HepG2 (cell line): ENCODE results near the gene JPH4. TPM values are rescaled to one million over a fixed set of nuclear protein-coding genes. Genes with fewer than 3 reads are reported as not detected.

Experiments
- HOXA9 ChIP-seq: sonication (generic); formaldehyde crosslinking; IDR thresholded peaks from 2 replicates; pipeline ENCODE4 v1.8.1; 2022; ENCODE audit warnings: missing genetic modification reagents, mild to moderate bottlenecking, moderate library complexity, borderline replicate concordance
- ISL2 ChIP-seq: sonication (generic); formaldehyde crosslinking; IDR thresholded peaks from 2 replicates; pipeline ENCODE4 v1.5.0; 2020; ENCODE audit warnings: missing genetic modification reagents
- MXD4 ChIP-seq: IDR thresholded peaks from 2 replicates; pipeline ENCODE4 v1.6.1; 2016; ENCODE audit warnings: mild to moderate bottlenecking, missing biosample characterization, missing genetic modification reagents
- ZNF121 ChIP-seq: sonication (generic); formaldehyde crosslinking; IDR thresholded peaks from 2 replicates; pipeline ENCODE4 v1.5.0; 2020; ENCODE audit warnings: mild to moderate bottlenecking, missing genetic modification reagents
- ZNF552 ChIP-seq: sonication (generic); formaldehyde crosslinking; IDR thresholded peaks from 2 replicates; pipeline ENCODE4 v1.9.0; 2022; ENCODE audit warnings: missing genetic modification reagents, mild to moderate bottlenecking, borderline replicate concordance
- polyA plus RNA-seq, 8 experiments: library from polyadenylated mRNA; depleted of rRNA in 3 of 8; stranded (reverse) in 7 of 8; unstranded in 1 of 8; fragments of >200 nt; fragmentation: Illumina TruSeq in 4 of 8; extraction: Trizol in 4 of 8; gene quantifications; 2 replicates each; pipeline versions ENCODE4 v1.2.1 to v1.2.3, GENCODE V29; 2011 to 2016; ENCODE audit warnings: low read depth in 4 of 8, missing spikeins in 1 of 8, mixed read lengths in 1 of 8; ENCODE audit not compliant: insufficient read depth in 1 of 8
- total RNA-seq, 5 experiments: library from RNA; depleted of rRNA; stranded (reverse); fragments of >200 nt; fragmentation: Illumina TruSeq; extraction: Trizol; gene quantifications; 2 replicates each; pipeline ENCODE4 v1.2.3, GENCODE V29; 2016; ENCODE audit warnings: low read depth in 1 of 5
- TF ChIP-seq, protein P1 (sequence below): sonication (generic); formaldehyde crosslinking; IDR thresholded peaks from 2 replicates; pipeline ENCODE4 v1.4.0; 2020; ENCODE audit warnings: missing genetic modification reagents, mild to moderate bottlenecking, borderline replicate concordance
- TF ChIP-seq, protein P2 (sequence below): sonication (generic); formaldehyde crosslinking; IDR thresholded peaks from 2 replicates; pipeline ENCODE4 v1.4.0; 2020; ENCODE audit warnings: mild to moderate bottlenecking, missing genetic modification reagents
- TF ChIP-seq, protein P3 (sequence below): sonication (generic); formaldehyde crosslinking; IDR thresholded peaks from 2 replicates; pipeline ENCODE4 v1.8.1; 2022; ENCODE audit warnings: low read depth, mild to moderate bottlenecking, missing genetic modification reagents
- TF ChIP-seq, protein P4 (sequence below): IDR thresholded peaks from 2 replicates; pipeline ENCODE4 v1.6.1; 2016; ENCODE audit warnings: mild to moderate bottlenecking
- TF ChIP-seq, protein P5 (sequence below): sonication (generic); formaldehyde crosslinking; IDR thresholded peaks from 2 replicates; pipeline ENCODE4 v1.5.0; 2020; ENCODE audit warnings: mild to moderate bottlenecking, missing genetic modification reagents
- TF ChIP-seq, protein P6 (sequence below): sonication (generic); formaldehyde crosslinking; IDR thresholded peaks from 2 replicates; pipeline ENCODE4 v1.8.1; 2023; ENCODE audit warnings: missing genetic modification reagents, mild to moderate bottlenecking, borderline replicate concordance

JPH4 gene
- total and polyA plus RNA-seq, 2 of the 13 experiments (the other 11 are each of a cell fraction or from before 2014, with no cell fraction given): 0.08 to 0.22 TPM

DNA sequence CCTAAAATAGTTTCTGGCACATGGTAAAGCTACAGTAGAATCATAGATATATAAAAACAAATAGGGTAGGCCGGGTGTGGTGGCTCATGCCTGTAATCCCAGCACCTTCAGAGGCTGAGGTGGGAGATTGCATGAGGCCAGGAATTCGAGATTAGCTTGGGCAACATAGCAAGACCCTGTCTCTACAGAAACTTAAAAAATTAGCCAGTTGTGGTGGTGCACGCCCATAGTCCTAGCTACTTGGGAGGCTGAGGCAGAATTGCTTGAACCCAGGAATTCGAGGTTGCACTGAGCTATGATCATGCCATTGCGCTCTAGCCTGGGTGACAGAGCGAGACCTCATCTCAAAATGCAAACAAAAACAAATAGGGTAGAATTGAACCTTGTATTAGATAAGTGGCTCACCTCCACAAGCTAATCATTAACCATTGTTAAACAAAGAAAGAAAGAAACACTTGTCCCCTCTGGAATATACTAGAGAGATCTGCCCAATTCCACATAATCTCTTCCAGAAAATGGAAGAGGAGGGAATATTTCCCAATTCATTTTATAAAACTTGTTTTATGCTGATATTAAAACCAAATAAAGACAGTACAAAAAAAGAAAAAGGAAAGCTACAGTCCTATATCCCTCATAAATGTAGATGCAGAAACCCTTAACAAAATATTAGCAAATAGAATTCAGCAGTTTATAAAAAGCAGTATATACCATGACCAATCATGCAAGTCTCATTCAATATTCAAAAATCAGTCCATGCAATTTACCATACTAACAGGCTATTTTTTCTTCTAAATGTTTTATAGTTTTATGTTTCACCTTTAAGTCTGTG, 34.9 kb upstream of the JPH4 start (continued):
- TF ChIP-seq, protein P1, sequence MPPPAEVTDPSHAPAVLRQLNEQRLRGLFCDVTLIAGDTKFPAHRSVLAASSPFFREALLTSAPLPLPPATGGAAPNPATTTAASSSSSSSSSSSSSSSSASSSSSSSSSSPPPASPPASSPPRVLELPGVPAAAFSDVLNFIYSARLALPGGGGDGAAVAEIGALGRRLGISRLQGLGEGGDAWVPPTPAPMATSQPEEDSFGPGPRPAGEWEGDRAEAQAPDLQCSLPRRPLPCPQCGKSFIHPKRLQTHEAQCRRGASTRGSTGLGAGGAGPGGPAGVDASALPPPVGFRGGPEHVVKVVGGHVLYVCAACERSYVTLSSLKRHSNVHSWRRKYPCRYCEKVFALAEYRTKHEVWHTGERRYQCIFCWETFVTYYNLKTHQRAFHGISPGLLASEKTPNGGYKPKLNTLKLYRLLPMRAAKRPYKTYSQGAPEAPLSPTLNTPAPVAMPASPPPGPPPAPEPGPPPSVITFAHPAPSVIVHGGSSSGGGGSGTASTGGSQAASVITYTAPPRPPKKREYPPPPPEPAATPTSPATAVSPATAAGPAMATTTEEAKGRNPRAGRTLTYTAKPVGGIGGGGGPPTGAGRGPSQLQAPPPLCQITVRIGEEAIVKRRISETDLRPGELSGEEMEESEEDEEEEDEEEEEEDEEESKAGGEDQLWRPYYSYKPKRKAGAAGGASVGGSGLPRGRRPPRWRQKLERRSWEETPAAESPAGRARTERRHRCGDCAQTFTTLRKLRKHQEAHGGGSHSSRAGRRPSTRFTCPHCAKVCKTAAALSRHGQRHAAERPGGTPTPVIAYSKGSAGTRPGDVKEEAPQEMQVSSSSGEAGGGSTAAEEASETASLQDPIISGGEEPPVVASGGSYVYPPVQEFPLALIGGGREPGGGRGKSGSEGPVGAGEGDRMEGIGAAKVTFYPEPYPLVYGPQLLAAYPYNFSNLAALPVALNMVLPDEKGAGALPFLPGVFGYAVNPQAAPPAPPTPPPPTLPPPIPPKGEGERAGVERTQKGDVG (CRISPR knock-in tag): no peak
- TF ChIP-seq, protein P2, sequence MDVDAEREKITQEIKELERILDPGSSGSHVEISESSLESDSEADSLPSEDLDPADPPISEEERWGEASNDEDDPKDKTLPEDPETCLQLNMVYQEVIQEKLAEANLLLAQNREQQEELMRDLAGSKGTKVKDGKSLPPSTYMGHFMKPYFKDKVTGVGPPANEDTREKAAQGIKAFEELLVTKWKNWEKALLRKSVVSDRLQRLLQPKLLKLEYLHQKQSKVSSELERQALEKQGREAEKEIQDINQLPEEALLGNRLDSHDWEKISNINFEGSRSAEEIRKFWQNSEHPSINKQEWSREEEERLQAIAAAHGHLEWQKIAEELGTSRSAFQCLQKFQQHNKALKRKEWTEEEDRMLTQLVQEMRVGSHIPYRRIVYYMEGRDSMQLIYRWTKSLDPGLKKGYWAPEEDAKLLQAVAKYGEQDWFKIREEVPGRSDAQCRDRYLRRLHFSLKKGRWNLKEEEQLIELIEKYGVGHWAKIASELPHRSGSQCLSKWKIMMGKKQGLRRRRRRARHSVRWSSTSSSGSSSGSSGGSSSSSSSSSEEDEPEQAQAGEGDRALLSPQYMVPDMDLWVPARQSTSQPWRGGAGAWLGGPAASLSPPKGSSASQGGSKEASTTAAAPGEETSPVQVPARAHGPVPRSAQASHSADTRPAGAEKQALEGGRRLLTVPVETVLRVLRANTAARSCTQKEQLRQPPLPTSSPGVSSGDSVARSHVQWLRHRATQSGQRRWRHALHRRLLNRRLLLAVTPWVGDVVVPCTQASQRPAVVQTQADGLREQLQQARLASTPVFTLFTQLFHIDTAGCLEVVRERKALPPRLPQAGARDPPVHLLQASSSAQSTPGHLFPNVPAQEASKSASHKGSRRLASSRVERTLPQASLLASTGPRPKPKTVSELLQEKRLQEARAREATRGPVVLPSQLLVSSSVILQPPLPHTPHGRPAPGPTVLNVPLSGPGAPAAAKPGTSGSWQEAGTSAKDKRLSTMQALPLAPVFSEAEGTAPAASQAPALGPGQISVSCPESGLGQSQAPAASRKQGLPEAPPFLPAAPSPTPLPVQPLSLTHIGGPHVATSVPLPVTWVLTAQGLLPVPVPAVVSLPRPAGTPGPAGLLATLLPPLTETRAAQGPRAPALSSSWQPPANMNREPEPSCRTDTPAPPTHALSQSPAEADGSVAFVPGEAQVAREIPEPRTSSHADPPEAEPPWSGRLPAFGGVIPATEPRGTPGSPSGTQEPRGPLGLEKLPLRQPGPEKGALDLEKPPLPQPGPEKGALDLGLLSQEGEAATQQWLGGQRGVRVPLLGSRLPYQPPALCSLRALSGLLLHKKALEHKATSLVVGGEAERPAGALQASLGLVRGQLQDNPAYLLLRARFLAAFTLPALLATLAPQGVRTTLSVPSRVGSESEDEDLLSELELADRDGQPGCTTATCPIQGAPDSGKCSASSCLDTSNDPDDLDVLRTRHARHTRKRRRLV (CRISPR knock-in tag): no peak
- TF ChIP-seq HOXA9 (CRISPR knock-in tag): no peak
- TF ChIP-seq, protein P3, sequence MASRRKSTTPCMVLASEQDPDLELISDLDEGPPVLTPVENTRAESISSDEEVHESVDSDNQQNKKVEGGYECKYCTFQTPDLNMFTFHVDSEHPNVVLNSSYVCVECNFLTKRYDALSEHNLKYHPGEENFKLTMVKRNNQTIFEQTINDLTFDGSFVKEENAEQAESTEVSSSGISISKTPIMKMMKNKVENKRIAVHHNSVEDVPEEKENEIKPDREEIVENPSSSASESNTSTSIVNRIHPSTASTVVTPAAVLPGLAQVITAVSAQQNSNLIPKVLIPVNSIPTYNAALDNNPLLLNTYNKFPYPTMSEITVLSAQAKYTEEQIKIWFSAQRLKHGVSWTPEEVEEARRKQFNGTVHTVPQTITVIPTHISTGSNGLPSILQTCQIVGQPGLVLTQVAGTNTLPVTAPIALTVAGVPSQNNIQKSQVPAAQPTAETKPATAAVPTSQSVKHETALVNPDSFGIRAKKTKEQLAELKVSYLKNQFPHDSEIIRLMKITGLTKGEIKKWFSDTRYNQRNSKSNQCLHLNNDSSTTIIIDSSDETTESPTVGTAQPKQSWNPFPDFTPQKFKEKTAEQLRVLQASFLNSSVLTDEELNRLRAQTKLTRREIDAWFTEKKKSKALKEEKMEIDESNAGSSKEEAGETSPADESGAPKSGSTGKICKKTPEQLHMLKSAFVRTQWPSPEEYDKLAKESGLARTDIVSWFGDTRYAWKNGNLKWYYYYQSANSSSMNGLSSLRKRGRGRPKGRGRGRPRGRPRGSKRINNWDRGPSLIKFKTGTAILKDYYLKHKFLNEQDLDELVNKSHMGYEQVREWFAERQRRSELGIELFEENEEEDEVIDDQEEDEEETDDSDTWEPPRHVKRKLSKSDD (CRISPR knock-in tag): no peak
- peak; percentile 41; the same call in 1 of the 2 replicates for TF ChIP-seq MXD4 (CRISPR knock-in tag)
- TF ChIP-seq ISL2 (CRISPR knock-in tag): peak; percentile 74; the same call in 1 of the 2 replicates
- TF ChIP-seq, protein P4, sequence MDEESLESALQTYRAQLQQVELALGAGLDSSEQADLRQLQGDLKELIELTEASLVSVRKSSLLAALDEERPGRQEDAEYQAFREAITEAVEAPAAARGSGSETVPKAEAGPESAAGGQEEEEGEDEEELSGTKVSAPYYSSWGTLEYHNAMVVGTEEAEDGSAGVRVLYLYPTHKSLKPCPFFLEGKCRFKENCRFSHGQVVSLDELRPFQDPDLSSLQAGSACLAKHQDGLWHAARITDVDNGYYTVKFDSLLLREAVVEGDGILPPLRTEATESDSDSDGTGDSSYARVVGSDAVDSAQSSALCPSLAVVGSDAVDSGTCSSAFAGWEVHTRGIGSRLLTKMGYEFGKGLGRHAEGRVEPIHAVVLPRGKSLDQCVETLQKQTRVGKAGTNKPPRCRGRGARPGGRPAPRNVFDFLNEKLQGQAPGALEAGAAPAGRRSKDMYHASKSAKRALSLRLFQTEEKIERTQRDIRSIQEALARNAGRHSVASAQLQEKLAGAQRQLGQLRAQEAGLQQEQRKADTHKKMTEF (CRISPR knock-in tag): peak; percentile 94
- TF ChIP-seq, protein P5, sequence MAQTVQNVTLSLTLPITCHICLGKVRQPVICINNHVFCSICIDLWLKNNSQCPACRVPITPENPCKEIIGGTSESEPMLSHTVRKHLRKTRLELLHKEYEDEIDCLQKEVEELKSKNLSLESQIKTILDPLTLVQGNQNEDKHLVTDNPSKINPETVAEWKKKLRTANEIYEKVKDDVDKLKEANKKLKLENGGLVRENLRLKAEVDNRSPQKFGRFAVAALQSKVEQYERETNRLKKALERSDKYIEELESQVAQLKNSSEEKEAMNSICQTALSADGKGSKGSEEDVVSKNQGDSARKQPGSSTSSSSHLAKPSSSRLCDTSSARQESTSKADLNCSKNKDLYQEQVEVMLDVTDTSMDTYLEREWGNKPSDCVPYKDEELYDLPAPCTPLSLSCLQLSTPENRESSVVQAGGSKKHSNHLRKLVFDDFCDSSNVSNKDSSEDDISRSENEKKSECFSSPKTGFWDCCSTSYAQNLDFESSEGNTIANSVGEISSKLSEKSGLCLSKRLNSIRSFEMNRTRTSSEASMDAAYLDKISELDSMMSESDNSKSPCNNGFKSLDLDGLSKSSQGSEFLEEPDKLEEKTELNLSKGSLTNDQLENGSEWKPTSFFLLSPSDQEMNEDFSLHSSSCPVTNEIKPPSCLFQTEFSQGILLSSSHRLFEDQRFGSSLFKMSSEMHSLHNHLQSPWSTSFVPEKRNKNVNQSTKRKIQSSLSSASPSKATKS (CRISPR knock-in tag): no peak
- TF ChIP-seq, protein P6, sequence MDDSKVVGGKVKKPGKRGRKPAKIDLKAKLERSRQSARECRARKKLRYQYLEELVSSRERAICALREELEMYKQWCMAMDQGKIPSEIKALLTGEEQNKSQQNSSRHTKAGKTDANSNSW (CRISPR knock-in tag): no peak
- TF ChIP-seq ZNF121 (CRISPR knock-in tag): peak; percentile 96
- peak; percentile 67; the same call in 1 of the 2 replicates for TF ChIP-seq ZNF552 (CRISPR knock-in tag)
